Activated T-cell treated with anti-CD3 and anti-CD28 coated beads, Interleukin-2, amount 50 U/mL, for 4 hours (primary cell): ENCODE measurements around the gene CYREN. TPM values are rescaled to one million over a fixed set of nuclear protein-coding genes. Genes with fewer than 3 reads are reported as not detected.
"Not testable (repeated sequence)": the region's sequence is repeated elsewhere in the genome, so short reads cannot be mapped to it uniquely, and the experiment has no call there.

Experiments
- ATAC-seq, 2 donors: fragments of 200-7000 bp; cut with Tn5 transposase; one replicate each; pipeline ENCODE4 v1.10.0; 2021
- DNase-seq: peaks from one replicate; pipeline ENCODE4 v3.0.0-alpha.2; 2020
- H3K27me3 Mint-ChIP-seq: one replicate; pipeline ENCODE4 v1.8.0; 2021; ENCODE audit warnings: low read depth, mixed read lengths
- H3K36me3 Mint-ChIP-seq: one replicate; pipeline ENCODE4 v1.8.0; 2022; ENCODE audit warnings: mixed read lengths; ENCODE audit not compliant: insufficient read depth
- H3K4me1 Mint-ChIP-seq: one replicate; pipeline ENCODE4 v1.8.0; 2021; ENCODE audit warnings: low read depth, mixed read lengths
- H3K4me3 Mint-ChIP-seq: one replicate; pipeline ENCODE4 v1.8.0; 2021; ENCODE audit warnings: mild to moderate bottlenecking, moderate library complexity, mixed read lengths
- H3K9me3 Mint-ChIP-seq: one replicate; pipeline ENCODE4 v1.8.0; 2021; ENCODE audit warnings: mixed read lengths
- total RNA-seq, 3 donors: library from RNA; stranded (reverse); gene quantifications; one replicate each; pipeline ENCODE4 v1.2.1, GENCODE V29; 2021

CYREN gene
- total RNA-seq, 3 donors from 2014 or later = 58.7 to 59.4 (median 59.3) TPM

GRCh38 chr7:135177028-135177696, 6.7 kb upstream of the CYREN start:
- Mint-ChIP-seq H3K4me1 (peaks cover 2% of the 10 kb centered on the region), H3K27me3 (no peaks in the 10 kb centered on the region), H3K4me3 (no peak overlapping the region), H3K36me3 (peaks cover 24% of the 10 kb centered on the region), H3K9me3 (peaks cover 13% of the 10 kb centered on the region)
- DNase-seq = no peak
- no peak for ATAC-seq

- Mint-ChIP-seq H3K4me1 (peaks cover 12% of the 10 kb centered on the region), H3K9me3 (peaks cover 5% of the 10 kb centered on the region), H3K4me3 (no peak overlapping the region), H3K36me3 (peaks cover 14% of the 10 kb centered on the region), H3K27me3 (no peaks in the 10 kb centered on the region)
- DNase-seq (no peak), ATAC-seq (no peak)
Measured at GRCh38 chr7:135175931-135176330, 5.4 kb upstream of the CYREN start.

GRCh38 chr7:135174941-135175340, 4.4 kb upstream of the CYREN start:
- H3K27me3 Mint-ChIP-seq = no peaks in the 10 kb centered on the region
- no peak overlapping the region for H3K4me3 Mint-ChIP-seq
- H3K36me3 Mint-ChIP-seq = peaks cover 11% of the 10 kb centered on the region
- no peak for ATAC-seq
- peaks cover 14% of the 10 kb centered on the region for H3K4me1 Mint-ChIP-seq
- no peak for DNase-seq
- H3K9me3 Mint-ChIP-seq = peaks cover 3% of the 10 kb centered on the region

- not testable (repeated sequence) for H3K4me3 Mint-ChIP-seq, ATAC-seq, H3K27me3 Mint-ChIP-seq, DNase-seq, H3K9me3 Mint-ChIP-seq
- Mint-ChIP-seq H3K4me1 (peaks cover 24% of the 10 kb centered on the region), H3K36me3 (peaks cover 10% of the 10 kb centered on the region)
Measured at GRCh38 chr7:135173916-135174315, 3.4 kb upstream of the CYREN start.

- DNase-seq = not testable (repeated sequence)
Measured at GRCh38 chr7:135171581-135172291, 1.2 kb upstream of the CYREN start.

GRCh38 chr7:135170998-135171481, 533 bp upstream of the CYREN start:
- H3K9me3 Mint-ChIP-seq, ATAC-seq, H3K27me3 Mint-ChIP-seq, DNase-seq: not testable (repeated sequence)
- H3K4me1 Mint-ChIP-seq = peaks cover 44% of the 10 kb centered on the region
- H3K4me3 Mint-ChIP-seq = peak overlapping the region; percentile 96
- peaks cover 11% of the 10 kb centered on the region for H3K36me3 Mint-ChIP-seq

More at GRCh38 chr7:135171581-135172291, 1.2 kb upstream of the CYREN start:
- Mint-ChIP-seq H3K4me1 (peaks cover 43% of the 10 kb centered on the region), H3K36me3 (peaks cover 18% of the 10 kb centered on the region), H3K4me3 (peak overlapping the region; percentile 96)
- ATAC-seq, H3K27me3 Mint-ChIP-seq, H3K9me3 Mint-ChIP-seq: not testable (repeated sequence)

- peak overlapping the region; percentile 96 for H3K4me3 Mint-ChIP-seq
- H3K27me3 Mint-ChIP-seq = no peaks in the 10 kb centered on the region
- DNase-seq (no peak), ATAC-seq (no peak)
- H3K9me3 Mint-ChIP-seq = no peaks in the 10 kb centered on the region
- peaks cover 17% of the 10 kb centered on the region for H3K36me3 Mint-ChIP-seq
- peaks cover 44% of the 10 kb centered on the region for H3K4me1 Mint-ChIP-seq
Measured at GRCh38 chr7:135169964-135170273, 588 bp downstream of the CYREN start.

- peak overlapping the region; percentile 96 for H3K4me3 Mint-ChIP-seq
- H3K9me3 Mint-ChIP-seq = no peaks in the 10 kb centered on the region
- peak; percentile 2 to 15 for ATAC-seq
- peaks cover 17% of the 10 kb centered on the region for H3K36me3 Mint-ChIP-seq
- peaks cover 44% of the 10 kb centered on the region for H3K4me1 Mint-ChIP-seq
- H3K27me3 Mint-ChIP-seq = no peaks in the 10 kb centered on the region
- DNase-seq = peak; percentile 50
Measured at GRCh38 chr7:135169141-135169963, 1.2 kb downstream of the CYREN start.

GRCh38 chr7:135168489-135169140, 1.9 kb downstream of the CYREN start:
- Mint-ChIP-seq H3K4me1 (peaks cover 48% of the 10 kb centered on the region), H3K9me3 (no peaks in the 10 kb centered on the region), H3K36me3 (peaks cover 23% of the 10 kb centered on the region), H3K4me3 (peak overlapping the region; percentile 96), H3K27me3 (no peaks in the 10 kb centered on the region)
- ATAC-seq (no peak), DNase-seq (no peak)

- no peak for ATAC-seq
- DNase-seq = peak; percentile 42
- H3K36me3 Mint-ChIP-seq = peaks cover 24% of the 10 kb centered on the region
- peak overlapping the region; percentile 26 for H3K4me3 Mint-ChIP-seq
- H3K9me3 Mint-ChIP-seq = no peaks in the 10 kb centered on the region
- H3K27me3 Mint-ChIP-seq = no peaks in the 10 kb centered on the region
- H3K4me1 Mint-ChIP-seq = peaks cover 49% of the 10 kb centered on the region
Measured at GRCh38 chr7:135168001-135168400, 2.5 kb downstream of the CYREN start.

GRCh38 chr7:135167365-135167917, 3.1 kb downstream of the CYREN start:
- Mint-ChIP-seq H3K4me1 (peaks cover 51% of the 10 kb centered on the region), H3K4me3 (peak overlapping the region; percentile 26), H3K36me3 (peaks cover 27% of the 10 kb centered on the region), H3K27me3 (no peaks in the 10 kb centered on the region), H3K9me3 (peaks cover under 1% of the 10 kb centered on the region)
- ATAC-seq = no peak
- DNase-seq = no peak

- Mint-ChIP-seq H3K27me3 (no peaks in the 10 kb centered on the region), H3K4me3 (no peak overlapping the region), H3K36me3 (peaks cover 36% of the 10 kb centered on the region), H3K4me1 (peaks cover 45% of the 10 kb centered on the region), H3K9me3 (peaks cover 4% of the 10 kb centered on the region)
- DNase-seq (no peak), ATAC-seq (no peak)
Measured at GRCh38 chr7:135166338-135166990, 4.0 kb downstream of the CYREN start.

GRCh38 chr7:135165862-135166261, 4.6 kb downstream of the CYREN start:
- H3K4me1 Mint-ChIP-seq = peaks cover 48% of the 10 kb centered on the region
- H3K36me3 Mint-ChIP-seq = peaks cover 42% of the 10 kb centered on the region
- H3K9me3 Mint-ChIP-seq = peaks cover 4% of the 10 kb centered on the region
- no peak overlapping the region for H3K4me3 Mint-ChIP-seq
- ATAC-seq = no peak
- no peak for DNase-seq
- no peaks in the 10 kb centered on the region for H3K27me3 Mint-ChIP-seq
